SK-N-SH (cell line): ENCODE data around the gene ATXN10. TPM values are rescaled to one million over a fixed set of nuclear protein-coding genes. Genes with fewer than 3 reads are reported as not detected.

Experiments
- CTCF ChIA-PET: fragments of 300-600, 350-600 bp; formaldehyde crosslinking; extraction: SDS; loops from one replicate; lab custom pipeline; 2021; lab: Yijun Ruan, JAX
- POLR2A ChIA-PET: fragments of 350-600 bp; sonication (Branson Sonifier 250); formaldehyde crosslinking; extraction: SDS; loops from one replicate; lab custom pipeline; 2020; ENCODE audit warnings: antibody characterized with exemption, inconsistent platforms; lab: Yijun Ruan, JAX
- DNase-seq: peaks from one replicate; pipeline ENCODE4 v3.0.0; 2012
- H2AFZ ChIP-seq: fragments of 200-600 bp; sonication (generic); 2 replicates; pipeline ENCODE4 v1.8.1; 2016; ENCODE audit warnings: antibody characterized with exemption, mild to moderate bottlenecking, low read depth
- H3F3A ChIP-seq: fragments of 200-600 bp; sonication (generic); replicated peaks from 2 replicates; pipeline ENCODE3; 2016; ENCODE audit warnings: antibody characterized with exemption, mild to moderate bottlenecking; ENCODE audit not compliant: insufficient read depth
- H3K27ac ChIP-seq, 2 experiments: fragments of 200-500 bp in 1 of 2; fragments of 200-600 bp in 1 of 2; sonication (Bioruptor generic) in 1 of 2; sonication (generic), shearing (Covaris generic) in 1 of 2; 2 replicates each; pipeline versions ENCODE4 v1.5.1 to v1.6.1; 2014 to 2016; ENCODE audit warnings: low read depth in 2 of 2, inconsistent platforms in 1 of 2, low read length in 1 of 2, mild to moderate bottlenecking in 1 of 2, mixed read lengths in 1 of 2
- H3K27me3 ChIP-seq: fragments of 200-600 bp; sonication (generic), shearing (Covaris generic); 2 replicates; pipeline ENCODE4 v1.6.1; 2016; ENCODE audit warnings: mixed run types; ENCODE audit not compliant: insufficient read depth
- H3K36me3 ChIP-seq, 2 experiments: fragments of 200-500 bp in 1 of 2; fragments of 200-600 bp in 1 of 2; sonication (Bioruptor generic) in 1 of 2; sonication (generic) in 1 of 2; replicated peaks in 1 of 2; 2 replicates each; pipeline versions ENCODE3 to v1.5.1; 2014 to 2016; ENCODE audit warnings: low read length in 1 of 2, mild to moderate bottlenecking in 1 of 2; ENCODE audit not compliant: insufficient read depth in 2 of 2, control insufficient read depth in 1 of 2
- H3K4me1 ChIP-seq, 2 experiments: fragments of 200-500 bp in 1 of 2; fragments of 200-600 bp in 1 of 2; sonication (Bioruptor generic) in 1 of 2; sonication (generic), shearing (Covaris generic) in 1 of 2; 2 replicates each; pipeline versions ENCODE4 v1.5.1 to v1.6.1; 2014 to 2016; ENCODE audit warnings: low read depth in 1 of 2, low read length in 1 of 2, mixed run types in 1 of 2; ENCODE audit not compliant: insufficient read depth in 2 of 2, control insufficient read depth in 1 of 2
- H3K4me2 ChIP-seq: fragments of 200-600 bp; sonication (generic), shearing (Covaris generic); 2 replicates; pipeline ENCODE4 v1.6.1; 2017; ENCODE audit warnings: mixed run types
- H3K4me3 ChIP-seq, 2 experiments: fragments of 200-500 bp in 1 of 2; fragments of 200-600 bp in 1 of 2; sonication (Bioruptor generic) in 1 of 2; sonication (generic), shearing (Covaris generic) in 1 of 2; 2 replicates each; pipeline versions ENCODE4 v1.5.1 to v1.8.1; 2014 to 2016; ENCODE audit warnings: low read depth in 2 of 2, inconsistent platforms in 1 of 2, low read length in 1 of 2, mild to moderate bottlenecking in 1 of 2, mixed read lengths in 1 of 2, moderate library complexity in 1 of 2
- H3K79me2 ChIP-seq: fragments of 200-600 bp; sonication (generic); 2 replicates; pipeline ENCODE4 v1.8.1; 2017; ENCODE audit warnings: mild to moderate bottlenecking; ENCODE audit not compliant: insufficient read depth
- H3K9ac ChIP-seq: fragments of 200-600 bp; sonication (generic); 2 replicates; pipeline ENCODE4 v1.6.1; 2017; ENCODE audit warnings: mixed run types
- H3K9me2 ChIP-seq: fragments of 200-600 bp; sonication (generic); 2 replicates; pipeline ENCODE4 v1.6.1; 2017; ENCODE audit warnings: mixed run types
- H3K9me3 ChIP-seq: fragments of 200-600 bp; sonication (generic); 2 replicates; pipeline ENCODE4 v1.6.1; 2017; ENCODE audit warnings: mixed run types, mild to moderate bottlenecking, moderate library complexity
- H4K20me1 ChIP-seq: fragments of 200-600 bp; sonication (generic); 2 replicates; pipeline ENCODE4 v1.6.1; 2017; ENCODE audit warnings: mild to moderate bottlenecking, mixed run types; ENCODE audit not compliant: insufficient read depth
- CHD2 ChIP-seq: fragments of 150-350 bp; IDR thresholded peaks from 2 replicates; pipeline ENCODE4 v1.6.1; 2018; ENCODE audit warnings: low read length; ENCODE audit not compliant: partially characterized antibody
- EP300 ChIP-seq, 2 experiments: IDR thresholded peaks; 2 replicates each; pipeline versions ENCODE4 v1.4.0 to v1.6.1; 2012; ENCODE audit warnings: borderline replicate concordance in 1 of 2, low read depth in 1 of 2, low read length in 1 of 2
- EZH2phosphoT487 ChIP-seq: fragments of 200-600 bp; sonication (generic); IDR thresholded peaks from 2 replicates; pipeline ENCODE4 v1.6.1; 2017; ENCODE audit warnings: low read depth, mixed run types, mild to moderate bottlenecking, antibody characterized with exemption, moderate library complexity, borderline replicate concordance
- FOXM1 ChIP-seq: IDR thresholded peaks from 2 replicates; pipeline ENCODE4 v1.4.0; 2012; ENCODE audit warnings: low read depth, mild to moderate bottlenecking
- NRF1 ChIP-seq: IDR thresholded peaks from 2 replicates; pipeline ENCODE4 v1.6.1; 2012; ENCODE audit warnings: low read depth, mild to moderate bottlenecking, low read length
- RAD21 ChIP-seq: IDR thresholded peaks from 2 replicates; pipeline ENCODE4 v1.6.1; 2012; ENCODE audit warnings: mild to moderate bottlenecking, low read length
- RCOR1 ChIP-seq: fragments of 150-350 bp; IDR thresholded peaks from 2 replicates; pipeline ENCODE4 v1.6.1; 2017; ENCODE audit warnings: antibody characterized with exemption, low read length
- RXRA ChIP-seq: IDR thresholded peaks from 2 replicates; pipeline ENCODE4 v1.4.0; 2012; ENCODE audit warnings: low read depth, mild to moderate bottlenecking, borderline replicate concordance
- SIN3A ChIP-seq: IDR thresholded peaks from 2 replicates; pipeline ENCODE4 v1.6.1; 2012; ENCODE audit warnings: low read depth, mild to moderate bottlenecking, low read length, moderate library complexity, borderline replicate concordance
- TCF12 ChIP-seq: IDR thresholded peaks from 2 replicates; pipeline ENCODE4 v1.4.0; 2012
- YY1 ChIP-seq: IDR thresholded peaks from 2 replicates; pipeline ENCODE4 v1.4.0; 2012; ENCODE audit warnings: low read depth, mild to moderate bottlenecking
- WGBS: methylation state at CpG from one replicate; pipeline ENCODE4 v1.1.6; 2017; ENCODE audit warnings: low lambda C conversion rate; 5-methylcytosine and 5-hydroxymethylcytosine counted together
- polyA plus RNA-seq, 3 experiments: library from polyadenylated mRNA; depleted of rRNA; stranded (reverse); fragments of >200 nt; gene quantifications; 2 replicates each; pipeline ENCODE4 v1.2.3, GENCODE V29; 2012
- TF ChIP-seq, protein P1 (sequence below): IDR thresholded peaks from 2 replicates; pipeline ENCODE4; 2012
- TF ChIP-seq, protein P2 (sequence below): IDR thresholded peaks from 2 replicates; pipeline ENCODE4 v1.4.0; 2012; ENCODE audit warnings: low read depth
- TF ChIP-seq, protein P3 (sequence below): IDR thresholded peaks from 2 replicates; pipeline ENCODE4 v1.4.0; 2012; ENCODE audit warnings: low read depth, borderline replicate concordance

Gene ATXN10
- polyA plus RNA-seq, 1 of the 3 experiments (the other 2 are of a cell fraction): 202 TPM

DNA sequence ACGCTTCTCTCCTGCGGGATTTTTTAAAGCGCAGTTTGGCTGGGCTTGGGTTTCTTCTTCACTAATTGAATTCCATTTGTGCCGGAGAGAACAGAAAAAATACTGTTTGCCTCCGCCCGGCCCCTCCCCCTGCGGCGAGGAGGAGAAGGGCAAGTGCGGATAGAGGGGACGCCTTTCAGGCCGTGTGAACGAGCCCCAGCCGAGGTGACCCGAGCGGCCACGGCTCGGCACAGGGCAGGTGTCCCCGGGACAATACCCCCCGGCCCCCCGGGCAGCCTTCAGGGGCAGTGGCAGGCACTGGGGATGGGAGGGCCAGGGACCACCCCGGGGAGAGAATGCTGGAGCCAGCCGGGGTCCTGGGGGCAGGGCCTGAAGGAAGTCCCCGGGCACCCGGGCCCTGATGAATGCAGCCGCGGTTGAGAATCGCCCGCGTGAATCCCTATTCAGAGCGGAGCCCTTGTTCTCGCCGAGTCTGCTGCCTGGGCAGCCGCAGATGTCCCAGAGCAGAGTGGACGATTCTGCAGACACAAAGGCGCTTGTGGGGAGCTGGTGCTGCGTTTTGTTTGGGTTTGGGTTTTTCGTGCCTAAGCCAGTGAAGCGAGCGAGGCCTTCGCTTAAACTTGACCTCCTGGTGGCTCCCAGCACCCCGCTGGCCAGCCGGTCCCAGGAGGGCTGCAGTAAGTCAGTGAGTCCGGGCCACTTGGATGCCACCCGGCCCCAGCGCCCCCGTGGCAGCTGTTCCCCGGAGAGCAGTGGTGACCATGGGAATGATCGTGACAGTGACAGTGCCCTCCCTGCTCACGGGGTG, 209.3 kb downstream of the ATXN10 start:
- H3K79me2 ChIP-seq: no peaks in the 10 kb centered on the region
- DNase-seq: no peak
- TF ChIP-seq RCOR1: no peak
- ChIA-PET CTCF (interaction anchor here (0.9 kb wide), 1 partner anchor 17 kb away, joined by 3 read pairs; no protein-coding TSS in a partner anchor), POLR2A (no interaction called here)
- WGBS: 75% methylated on average over 8 of the region's 49 CpGs
- H3K4me2 ChIP-seq: no peak overlapping the region
- H3K4me1 ChIP-seq: peaks cover 0 to 17% of the 10 kb centered on the region in 2 experiments; a peak in 1 of 4 replicates
- H3K27ac ChIP-seq: no peak overlapping the region
- no peak overlapping the region for H3K4me3 ChIP-seq
- H3K27me3 ChIP-seq: no peaks in the 10 kb centered on the region
- H2AFZ ChIP-seq: no peak overlapping the region
- no peaks in the 10 kb centered on the region for H4K20me1 ChIP-seq
- H3K36me3 ChIP-seq: no peaks in the 10 kb centered on the region
- no peaks in the 10 kb centered on the region for H3F3A ChIP-seq
- H3K9ac ChIP-seq: no peak overlapping the region
- H3K9me2 ChIP-seq: no peaks in the 10 kb centered on the region
- no peaks in the 10 kb centered on the region for H3K9me3 ChIP-seq

DNA sequence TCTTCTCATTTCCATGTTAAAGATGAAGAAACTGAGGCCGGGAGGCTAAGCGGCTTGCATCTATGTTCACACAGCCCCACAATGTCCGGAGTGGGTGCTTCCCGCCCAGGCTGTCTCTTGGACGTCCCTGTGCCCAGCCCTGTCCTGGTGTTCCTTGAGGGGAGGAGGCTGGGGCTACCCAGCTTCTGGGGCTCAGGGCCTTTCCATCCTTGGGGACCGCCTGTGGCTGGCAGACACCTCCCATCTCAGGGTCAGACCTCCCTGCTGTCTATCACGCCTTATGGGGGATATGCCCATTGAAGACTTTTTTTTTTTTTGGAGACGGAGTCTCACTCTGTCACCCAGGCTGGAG, 209.9 kb downstream of the ATXN10 start:
- no peaks in the 10 kb centered on the region for H3K27me3 ChIP-seq
- TF ChIP-seq, protein P1, sequence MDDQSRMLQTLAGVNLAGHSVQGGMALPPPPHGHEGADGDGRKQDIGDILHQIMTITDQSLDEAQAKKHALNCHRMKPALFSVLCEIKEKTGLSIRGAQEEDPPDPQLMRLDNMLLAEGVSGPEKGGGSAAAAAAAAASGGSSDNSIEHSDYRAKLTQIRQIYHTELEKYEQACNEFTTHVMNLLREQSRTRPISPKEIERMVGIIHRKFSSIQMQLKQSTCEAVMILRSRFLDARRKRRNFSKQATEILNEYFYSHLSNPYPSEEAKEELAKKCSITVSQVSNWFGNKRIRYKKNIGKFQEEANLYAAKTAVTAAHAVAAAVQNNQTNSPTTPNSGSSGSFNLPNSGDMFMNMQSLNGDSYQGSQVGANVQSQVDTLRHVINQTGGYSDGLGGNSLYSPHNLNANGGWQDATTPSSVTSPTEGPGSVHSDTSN: no peak
- H3K4me3 ChIP-seq: no peak overlapping the region
- ChIA-PET POLR2A (no interaction called here), CTCF (interaction anchor here (0.9 kb wide), 1 partner anchor 17 kb away, joined by 3 read pairs; no protein-coding TSS in a partner anchor)
- H3K36me3 ChIP-seq: no peaks in the 10 kb centered on the region
- H3K4me1 ChIP-seq: peaks cover 0 to 20% of the 10 kb centered on the region in 2 experiments; a peak in 1 of 4 replicates
- no peaks in the 10 kb centered on the region for H3F3A ChIP-seq
- 85% methylated on average over 8 of the region's 8 CpGs for WGBS
- no peak overlapping the region for H3K4me2 ChIP-seq
- no peak overlapping the region for H3K27ac ChIP-seq
- H4K20me1 ChIP-seq: no peaks in the 10 kb centered on the region
- no peaks in the 10 kb centered on the region for H3K79me2 ChIP-seq
- H3K9me3 ChIP-seq: no peaks in the 10 kb centered on the region
- no peak for DNase-seq
- H3K9ac ChIP-seq: no peak overlapping the region
- no peaks in the 10 kb centered on the region for H3K9me2 ChIP-seq
- no peak overlapping the region for H2AFZ ChIP-seq

DNA sequence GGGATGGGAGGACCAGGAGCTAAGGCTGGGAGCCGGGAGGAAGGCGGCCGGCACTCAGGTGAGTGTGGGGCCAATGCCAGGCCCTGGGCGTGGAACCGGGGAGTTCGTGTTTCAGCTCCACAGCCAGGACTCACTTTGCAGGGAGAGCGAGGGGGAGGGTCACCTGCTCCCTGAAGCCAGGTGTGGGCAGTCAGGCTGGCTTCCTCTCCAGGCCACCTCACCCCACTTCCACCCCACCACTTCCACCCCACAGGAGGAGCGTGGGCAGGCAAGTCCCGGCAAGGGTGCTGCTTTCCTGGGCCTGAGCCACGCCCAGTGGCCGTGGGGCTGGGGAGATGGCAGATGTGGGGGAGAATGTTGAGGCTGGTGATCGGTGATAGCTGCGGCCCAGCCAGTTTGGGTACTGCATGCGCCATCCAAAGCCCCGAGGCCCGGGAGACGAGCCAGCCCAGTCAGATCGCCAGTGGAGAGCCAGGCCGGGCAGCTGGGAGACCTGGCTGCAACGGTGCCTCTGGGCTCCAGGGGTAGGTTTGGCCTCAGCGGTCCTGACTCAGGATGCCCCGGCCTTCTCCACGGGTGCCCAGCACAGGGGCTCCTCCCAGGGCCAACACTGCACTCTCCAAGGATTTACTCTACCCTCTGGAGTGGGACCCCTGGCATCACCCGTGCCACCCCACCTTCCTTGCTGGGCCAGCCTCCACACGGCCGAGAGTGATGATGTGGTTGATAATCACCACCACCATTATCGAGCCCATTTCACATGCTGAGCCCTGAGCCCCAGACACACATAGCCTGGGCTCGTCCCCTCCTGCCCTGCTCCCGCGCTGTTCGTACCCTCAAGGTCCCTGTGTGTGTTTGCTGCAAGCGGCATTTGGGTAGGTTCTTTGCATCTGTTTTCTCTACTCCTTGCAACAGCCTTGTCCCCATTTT, 211.5 kb downstream of the ATXN10 start:
- DNase-seq: no peak
- H3K79me2 ChIP-seq: no peaks in the 10 kb centered on the region
- no peak overlapping the region for H3K9ac ChIP-seq
- no peaks in the 10 kb centered on the region for H4K20me1 ChIP-seq
- no peaks in the 10 kb centered on the region for H3F3A ChIP-seq
- ChIA-PET CTCF (interaction anchor here (1.1 to 1.4 kb wide), 2 partner anchors 15 to 19 kb away, joined by 6 read pairs; no protein-coding TSS in a partner anchor), POLR2A (no interaction called here)
- no peak overlapping the region for H2AFZ ChIP-seq
- no peaks in the 10 kb centered on the region for H3K9me2 ChIP-seq
- H3K4me3 ChIP-seq: no peak overlapping the region
- peaks cover 0 to 24% of the 10 kb centered on the region in 2 experiments; a peak in 1 of 4 replicates for H3K4me1 ChIP-seq
- WGBS: 90% methylated on average over 21 of the region's 32 CpGs
- H3K36me3 ChIP-seq: no peaks in the 10 kb centered on the region
- H3K9me3 ChIP-seq: no peaks in the 10 kb centered on the region
- H3K27ac ChIP-seq: no peak overlapping the region
- H3K27me3 ChIP-seq: no peaks in the 10 kb centered on the region
- H3K4me2 ChIP-seq: no peak overlapping the region
- TF ChIP-seq, protein P2, sequence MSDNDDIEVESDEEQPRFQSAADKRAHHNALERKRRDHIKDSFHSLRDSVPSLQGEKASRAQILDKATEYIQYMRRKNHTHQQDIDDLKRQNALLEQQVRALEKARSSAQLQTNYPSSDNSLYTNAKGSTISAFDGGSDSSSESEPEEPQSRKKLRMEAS: no peak
- no peak for TF ChIP-seq RAD21
- TF ChIP-seq TCF12: no peak
- TF ChIP-seq, protein P1: no peak
- TF ChIP-seq, protein P3, sequence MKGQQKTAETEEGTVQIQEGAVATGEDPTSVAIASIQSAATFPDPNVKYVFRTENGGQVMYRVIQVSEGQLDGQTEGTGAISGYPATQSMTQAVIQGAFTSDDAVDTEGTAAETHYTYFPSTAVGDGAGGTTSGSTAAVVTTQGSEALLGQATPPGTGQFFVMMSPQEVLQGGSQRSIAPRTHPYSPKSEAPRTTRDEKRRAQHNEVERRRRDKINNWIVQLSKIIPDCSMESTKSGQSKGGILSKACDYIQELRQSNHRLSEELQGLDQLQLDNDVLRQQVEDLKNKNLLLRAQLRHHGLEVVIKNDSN: no peak
- no peak for TF ChIP-seq CHD2
- TF ChIP-seq FOXM1: no peak
- TF ChIP-seq EP300 (IDR thresholded peaks at IDR 0.05; ENCODE audit: borderline replicate concordance in 1 of 2, low read depth in 1 of 2, low read length in 1 of 2): no peak
- no peak for TF ChIP-seq RXRA
- no peak for TF ChIP-seq NRF1
- TF ChIP-seq YY1: no peak
- TF ChIP-seq EZH2phosphoT487: no peak
- TF ChIP-seq SIN3A: no peak
